ENCODE measurements around the gene DIO3. TPM values are rescaled to one million over a fixed set of nuclear protein-coding genes. Genes with fewer than 3 reads are reported as not detected.
A peak's percentile ranks its signal among the peaks of the same experiment; 100 is the strongest.

Gene DIO3
- total RNA-seq, 3 donors from 2014 or later: 1.3 to 5.1 (median 1.6) TPM

- Histone ChIP-seq H3K27ac (peak overlapping the region; percentile 17 to 56), H3K4me3 (peak overlapping the region; percentile 54 to 67 (median 56)), H3K36me3 (no peaks in the 10 kb centered on the region), H3K4me1 (peaks cover 0 to 7% of the 10 kb centered on the region in 2 donors), H3K27me3 (peaks cover 0 to 65% of the 10 kb centered on the region in 2 donors), H3K9me3 (peaks cover 10 to 15% of the 10 kb centered on the region in 2 donors)
- intact Hi-C loops (cut with DNase I; ENCODE audit: low total_unique reads): no loop called here
- TF ChIP-seq CTCF (IDR thresholded peaks at IDR 0.05) (no peak), POLR2AphosphoS5 (IDR thresholded peaks at IDR 0.05) (no peak), POLR2A (IDR thresholded peaks at IDR 0.05) (no peak)
- no peak for DNase-seq (ENCODE audit: low spot score in 2 of 2)
Measured at GRCh38 chr14:101559624-101560533, 1.4 kb upstream of the DIO3 start.

- H3K27me3 ChIP-seq: peaks cover 0 to 70% of the 10 kb centered on the region in 2 donors
- no peak overlapping the region for H3K27ac ChIP-seq
- TF ChIP-seq POLR2AphosphoS5 (IDR thresholded peaks at IDR 0.05) (no peak), POLR2A (IDR thresholded peaks at IDR 0.05) (no peak), CTCF (IDR thresholded peaks at IDR 0.05) (no peak)
- peaks cover 10 to 15% of the 10 kb centered on the region in 2 donors for H3K9me3 ChIP-seq
- intact Hi-C loops (cut with DNase I; ENCODE audit: low total_unique reads): no loop called here
- no peak for DNase-seq (ENCODE audit: low spot score in 2 of 2)
- peaks cover 0 to 7% of the 10 kb centered on the region in 2 donors for H3K4me1 ChIP-seq
- H3K36me3 ChIP-seq: no peaks in the 10 kb centered on the region
- H3K4me3 ChIP-seq: peak overlapping the region; percentile 54 to 67 (median 56)
Measured at GRCh38 chr14:101560534-101561113, 671 bp upstream of the DIO3 start.

- no peak for DNase-seq (ENCODE audit: low spot score in 2 of 2)
- intact Hi-C loops (cut with DNase I; ENCODE audit: low total_unique reads): no loop called here
- Histone ChIP-seq H3K9me3 (peaks cover 10 to 15% of the 10 kb centered on the region in 2 donors), H3K27ac (no peak overlapping the region), H3K27me3 (peaks cover 0 to 84% of the 10 kb centered on the region in 2 donors), H3K36me3 (no peaks in the 10 kb centered on the region), H3K4me1 (peaks cover 0 to 2% of the 10 kb centered on the region in 2 donors), H3K4me3 (peak overlapping the region in 1 of 3 donors; percentile 67)
- TF ChIP-seq POLR2A (IDR thresholded peaks at IDR 0.05) (no peak), CTCF (IDR thresholded peaks at IDR 0.05) (no peak), POLR2AphosphoS5 (IDR thresholded peaks at IDR 0.05) (no peak)
Measured at GRCh38 chr14:101561897-101562490, 699 bp downstream of the DIO3 start.

- H3K4me1 ChIP-seq: no peaks in the 10 kb centered on the region
- H3K4me3 ChIP-seq: no peak overlapping the region
- peaks cover 0 to 86% of the 10 kb centered on the region in 2 donors for H3K27me3 ChIP-seq
- TF ChIP-seq CTCF (IDR thresholded peaks at IDR 0.05) (no peak), POLR2AphosphoS5 (IDR thresholded peaks at IDR 0.05) (no peak), POLR2A (IDR thresholded peaks at IDR 0.05) (no peak)
- no peak for DNase-seq (ENCODE audit: low spot score in 2 of 2)
- H3K36me3 ChIP-seq: no peaks in the 10 kb centered on the region
- no peak overlapping the region for H3K27ac ChIP-seq
- intact Hi-C loops (cut with DNase I; ENCODE audit: low total_unique reads): no loop called here
- peaks cover 10 to 15% of the 10 kb centered on the region in 2 donors for H3K9me3 ChIP-seq
Measured at GRCh38 chr14:101562659-101563351, 1.5 kb downstream of the DIO3 start.

Data from breast epithelium (tissue), 4 donors.